ENCODE measurements around the gene SYT8.

DNA sequence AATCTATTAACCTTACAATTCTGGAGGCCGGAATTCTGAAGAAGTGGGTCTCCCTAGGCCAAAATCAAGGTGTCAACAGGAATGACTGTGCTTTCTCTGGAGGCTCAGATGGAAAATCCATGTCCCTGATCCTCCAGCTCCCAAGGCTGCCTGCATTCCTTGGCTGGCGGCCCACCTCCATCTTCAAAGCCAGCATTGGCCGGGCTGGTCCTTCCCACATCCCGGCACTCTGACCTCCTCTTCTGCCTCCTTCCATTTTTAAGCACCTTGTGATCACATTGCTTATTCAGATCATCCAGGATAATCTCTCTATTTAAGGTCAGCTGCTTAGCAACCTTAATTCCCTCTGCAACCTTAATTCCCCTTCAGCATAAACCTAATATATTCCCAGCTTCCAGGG, 48.3 kb upstream of the SYT8 start:
- TF ChIP-seq EZH2 (IDR thresholded peaks at IDR 0.05; ENCODE audit: insufficient read depth, poor library complexity, severe bottlenecking) (no peak), EZH2phosphoT487 (IDR thresholded peaks at IDR 0.05; ENCODE audit: insufficient read depth, low read depth) (no peak)

All from GM23248 (cell line).